Hematopoietic multipotent progenitor cell treated with erythropoietin and hydrocortisone succinate and interleukin-3 and kit ligand, for 8 days (in vitro differentiated cells): Measurements from ENCODE around the gene CTBP2.
"Not testable (repeated sequence)": the region's sequence is repeated elsewhere in the genome, so short reads cannot be mapped to it uniquely, and the experiment has no call there.

Experiments
- DNase-seq: peaks from one replicate; pipeline ENCODE4 v3.0.0-alpha.2; 2015

CTBP2 gene

GRCh38 chr10:124991835-124992234 is 168.5 kb downstream of the CTBP2 start:
- no peak for DNase-seq

- DNase-seq: no peak
Observed at GRCh38 chr10:124990671-124991625, 169.4 kb downstream of the CTBP2 start.

GRCh38 chr10:124989526-124989925 is 170.8 kb downstream of the CTBP2 start:
- DNase-seq: no peak

- DNase-seq: not testable (repeated sequence)
Observed at GRCh38 chr10:124988753-124989152, 171.6 kb downstream of the CTBP2 start.

GRCh38 chr10:124987788-124988187 is 172.6 kb downstream of the CTBP2 start:
- no peak for DNase-seq

GRCh38 chr10:124985162-124985561 is 175.2 kb downstream of the CTBP2 start:
- no peak for DNase-seq

GRCh38 chr10:124984376-124984775 is 176.0 kb downstream of the CTBP2 start:
- DNase-seq: no peak

- DNase-seq: no peak
Observed at GRCh38 chr10:124983321-124983720, 177.0 kb downstream of the CTBP2 start.

GRCh38 chr10:124978376-124978725 is 182.0 kb downstream of the CTBP2 start:
- DNase-seq: no peak

GRCh38 chr10:124977648-124978375 is 182.6 kb downstream of the CTBP2 start:
- DNase-seq: no peak

- DNase-seq: no peak
Observed at GRCh38 chr10:124977161-124977560, 183.2 kb downstream of the CTBP2 start.

GRCh38 chr10:124975977-124976514 is 184.3 kb downstream of the CTBP2 start:
- no peak for DNase-seq

- DNase-seq: no peak
Observed at GRCh38 chr10:124974131-124974530, 186.2 kb downstream of the CTBP2 start.

- no peak for DNase-seq
Observed at GRCh38 chr10:124972637-124973036, 187.7 kb downstream of the CTBP2 start.

- DNase-seq: no peak
Observed at GRCh38 chr10:124971276-124971675, 189.1 kb downstream of the CTBP2 start.

GRCh38 chr10:124967255-124967654 is 193.1 kb downstream of the CTBP2 start:
- no peak for DNase-seq

- no peak for DNase-seq
Observed at GRCh38 chr10:124966008-124966407, 194.4 kb downstream of the CTBP2 start.

- no peak for DNase-seq
Observed at GRCh38 chr10:124963866-124964720, 196.3 kb downstream of the CTBP2 start.

GRCh38 chr10:124962421-124962820 is 197.9 kb downstream of the CTBP2 start:
- no peak for DNase-seq

- DNase-seq: no peak
Observed at GRCh38 chr10:124961248-124961570, 199.2 kb downstream of the CTBP2 start.

GRCh38 chr10:124959564-124959963 is 200.8 kb downstream of the CTBP2 start:
- no peak for DNase-seq

- no peak for DNase-seq
Observed at GRCh38 chr10:124957404-124957947, 202.9 kb downstream of the CTBP2 start.

- DNase-seq: no peak
Observed at GRCh38 chr10:124956764-124957163, 203.6 kb downstream of the CTBP2 start.
